ENCODE results near the gene SAMHD1. TPM values are rescaled to one million over a fixed set of nuclear protein-coding genes. Genes with fewer than 3 reads are reported as not detected.
A peak's percentile ranks its signal among the peaks of the same experiment; 100 is the strongest.

Gene SAMHD1
- total RNA-seq, 4 donors from 2014 or later = 348 to 854 (median 449) TPM

- TF ChIP-seq EP300 (IDR thresholded peaks at IDR 0.05) (no peak), POLR2A (IDR thresholded peaks at IDR 0.05) (no peak), CTCF (IDR thresholded peaks at IDR 0.05) (no peak), POLR2AphosphoS5 (IDR thresholded peaks at IDR 0.05) (no peak)
- H3K36me3 ChIP-seq = no peaks in the 10 kb centered on the region
- no peak for ATAC-seq
Observed at GRCh38 chr20:36861625-36861874, 90.0 kb downstream of the SAMHD1 start.

GRCh38 chr20:36860811-36861624, 90.5 kb downstream of the SAMHD1 start:
- TF ChIP-seq CTCF (IDR thresholded peaks at IDR 0.05) (peak in 1 of 4 experiments; percentile 6), POLR2AphosphoS5 (IDR thresholded peaks at IDR 0.05) (no peak)
- H3K27me3 ChIP-seq = no peaks in the 10 kb centered on the region
- ATAC-seq = no peak
- H3K9me3 ChIP-seq = no peaks in the 10 kb centered on the region
- peak overlapping the region; percentile 79 to 98 (median 96) for H3K27ac ChIP-seq
- 41 to 65% methylated on average over 5 to 7 of the region's 14 CpGs for WGBS, 2 donors (ENCODE audit: low coverage in 1 of 2)
- H3K4me3 ChIP-seq = peak overlapping the region; percentile 32 to 86
- H3K4me1 ChIP-seq = peaks cover 3 to 82% (median 48%) of the 10 kb centered on the region in 3 donors
- H3K36me3 ChIP-seq = no peaks in the 10 kb centered on the region

More at GRCh38 chr20:36861625-36861874, 90.0 kb downstream of the SAMHD1 start:
- Histone ChIP-seq H3K27me3 (no peaks in the 10 kb centered on the region), H3K4me3 (peak overlapping the region; percentile 32 to 86), H3K9me3 (no peaks in the 10 kb centered on the region), H3K27ac (peak overlapping the region; percentile 79 to 98 (median 96)), H3K4me1 (peaks cover 0 to 77% (median 43%) of the 10 kb centered on the region in 3 donors)
- 20% methylated on average over 1 of the region's 7 CpGs; no CpG with 5 or more reads in 1 of the 2 donors for whole genome bisulfite sequencing, 2 donors (ENCODE audit: low coverage in 1 of 2)

GRCh38 chr20:36860339-36860738, 91.2 kb downstream of the SAMHD1 start:
- no peak for ATAC-seq
- TF ChIP-seq POLR2A (IDR thresholded peaks at IDR 0.05) = no peak
- TF ChIP-seq CTCF (IDR thresholded peaks at IDR 0.05) = no peak
- Histone ChIP-seq H3K36me3 (no peaks in the 10 kb centered on the region), H3K9me3 (no peaks in the 10 kb centered on the region), H3K27ac (peak overlapping the region in 3 of 4 donors; percentile 95 to 98 (median 96)), H3K27me3 (no peaks in the 10 kb centered on the region), H3K4me3 (peak overlapping the region in 1 of 2 donors; percentile 86), H3K4me1 (peaks cover 10 to 89% (median 55%) of the 10 kb centered on the region in 3 donors)
- whole genome bisulfite sequencing, 2 donors (ENCODE audit: low coverage in 1 of 2) = 39 to 40% methylated on average over 2 to 3 of the region's 5 CpGs

- ATAC-seq = no peak
- Histone ChIP-seq H3K9me3 (no peaks in the 10 kb centered on the region), H3K4me3 (peak overlapping the region in 1 of 2 donors; percentile 2), H3K36me3 (no peaks in the 10 kb centered on the region), H3K27me3 (no peaks in the 10 kb centered on the region), H3K4me1 (peaks cover 13 to 91% (median 60%) of the 10 kb centered on the region in 3 donors), H3K27ac (peak overlapping the region in 3 of 4 donors; percentile 95 to 98 (median 96))
- WGBS, 2 donors (ENCODE audit: low coverage in 1 of 2) = 45 to 52% methylated on average over 5 of the region's 6 CpGs
- TF ChIP-seq EP300 (IDR thresholded peaks at IDR 0.05) (no peak), POLR2A (IDR thresholded peaks at IDR 0.05) (no peak), CTCF (IDR thresholded peaks at IDR 0.05) (no peak), POLR2AphosphoS5 (IDR thresholded peaks at IDR 0.05) (no peak)
Observed at GRCh38 chr20:36859700-36860330, 91.7 kb downstream of the SAMHD1 start.

- Histone ChIP-seq H3K9me3 (no peaks in the 10 kb centered on the region), H3K27me3 (no peaks in the 10 kb centered on the region), H3K4me3 (no peak overlapping the region), H3K36me3 (no peaks in the 10 kb centered on the region), H3K27ac (peak overlapping the region in 3 of 4 donors; percentile 95 to 98 (median 96)), H3K4me1 (peaks cover 13 to 91% (median 63%) of the 10 kb centered on the region in 3 donors)
- no peak for ATAC-seq
- TF ChIP-seq EP300 (IDR thresholded peaks at IDR 0.05) = no peak
- no peak for TF ChIP-seq CTCF (IDR thresholded peaks at IDR 0.05)
- 60 to 76% methylated on average over 1 to 4 of the region's 4 CpGs for WGBS, 2 donors (ENCODE audit: low coverage in 1 of 2)
Observed at GRCh38 chr20:36859282-36859555, 92.3 kb downstream of the SAMHD1 start.
